Muscle of arm (tissue), 14 donors: Measurements from ENCODE around the gene SELL. TPM values are rescaled to one million over a fixed set of nuclear protein-coding genes. Genes with fewer than 3 reads are reported as not detected.
A peak's percentile ranks its signal among the peaks of the same experiment; 100 is the strongest.
"Not testable (repeated sequence)": the region's sequence is repeated elsewhere in the genome, so short reads cannot be mapped to it uniquely, and the experiment has no call there.

Experiments used
- DNase-seq: peaks from one replicate; pipeline ENCODE4 v3.0.0-alpha.2; 2013
- long read RNA-seq, 11 donors: transcript quantifications; one replicate each; lab custom pipeline, GENCODE V29; 2026
- polyA plus RNA-seq, 12 donors: library from polyadenylated mRNA; unstranded; fragments of 120-200 nt; gene quantifications; one replicate each; pipeline ENCODE4 v1.2.1, GENCODE V29; 2013; ENCODE audit not compliant: insufficient read length in 12 of 12

The SELL gene
- polyA plus RNA-seq, result 10 to 100 TPM in 1 of 12 donors, 1 to 10 TPM in 9, not detected in 2; 1.2 to 13.6 (median 2.3) TPM
- long read RNA-seq, donor 1, result 0 reads
- long read RNA-seq, donor 2, result 0 reads
- long read RNA-seq, donor 3, result 0 reads
- long read RNA-seq, donor 4, result 0 reads
- long read RNA-seq, donor 5, partial matches to known transcripts, result 0 of 1 reads
- long read RNA-seq, donor 5, other reads (novel, unspliced or antisense), result 0 of 1 reads
- long read RNA-seq, donor 6, result 0 reads
- long read RNA-seq, donor 7, result 0 reads
- long read RNA-seq, donor 8, result 0 reads
- long read RNA-seq, donor 9, result 0 reads
- long read RNA-seq, donor 10, result 0 reads
- long read RNA-seq, donor 11, result 0 reads

DNA sequence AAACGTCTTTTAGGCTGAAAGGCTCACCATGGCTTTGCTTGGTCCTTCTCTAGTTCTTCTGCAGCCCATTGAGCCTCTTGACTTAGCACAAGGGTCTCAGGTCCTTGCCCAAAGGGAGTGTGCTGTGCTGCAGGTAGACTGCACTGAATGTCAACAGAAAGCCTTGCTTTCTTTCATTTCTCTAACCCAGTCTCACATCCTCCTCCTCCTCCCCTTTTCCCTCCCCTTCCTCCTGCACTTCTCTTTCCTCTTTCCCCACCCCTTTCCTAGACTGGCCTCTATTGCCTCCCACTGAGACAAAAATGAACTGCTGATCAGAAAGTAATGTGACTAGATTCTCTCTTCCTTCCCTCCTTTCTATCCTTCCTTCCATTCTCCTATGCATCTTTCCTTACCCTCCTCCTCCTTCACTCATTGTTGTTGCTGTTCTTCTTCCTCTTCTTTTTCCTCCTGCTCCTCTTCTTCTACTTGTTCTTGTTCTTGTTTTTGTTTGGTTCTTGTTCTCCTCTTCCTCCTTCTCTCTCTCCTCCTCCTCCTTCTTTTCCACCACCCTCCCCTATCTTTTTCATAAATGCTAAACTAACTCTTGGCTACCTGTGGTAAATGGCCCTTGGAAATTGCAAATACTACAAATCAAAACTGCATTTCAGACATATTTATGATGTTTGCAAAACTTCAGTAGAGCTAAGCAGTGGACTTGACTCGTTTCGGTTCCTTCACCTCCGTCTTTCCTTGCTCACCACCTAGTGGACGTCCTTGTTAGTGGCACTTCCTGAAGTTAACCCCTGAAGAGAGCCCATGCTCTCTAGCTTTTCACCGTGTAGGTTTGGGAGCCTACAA is at the start of gene SELL:
Gene SELL (minus strand): TSS at position 152 of the 840 bp plus-strand sequence. CDS start 122 bp downstream, at position 30.
- DNase-seq, result peak; percentile 57

DNA sequence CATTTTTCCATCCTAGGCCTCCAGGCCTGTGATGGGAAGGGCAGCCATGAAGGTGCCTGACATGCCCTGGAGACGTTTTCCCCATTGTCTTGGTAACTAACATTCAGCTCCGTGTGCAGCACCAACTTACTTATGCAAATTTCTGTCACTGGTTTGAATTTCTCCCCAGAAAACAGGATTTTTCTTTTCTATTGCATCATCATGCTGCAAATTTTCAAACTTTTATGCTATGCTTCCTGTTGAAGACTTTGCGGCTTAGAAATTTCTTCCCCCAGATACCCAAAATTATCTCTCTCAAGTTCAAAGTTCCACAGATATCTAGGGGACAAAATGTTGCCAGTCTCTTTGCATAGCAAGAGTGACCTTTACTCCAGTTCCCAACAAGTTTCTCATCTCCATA is 47.6 kb upstream of the SELL start:
- DNase-seq, result no peak

DNA sequence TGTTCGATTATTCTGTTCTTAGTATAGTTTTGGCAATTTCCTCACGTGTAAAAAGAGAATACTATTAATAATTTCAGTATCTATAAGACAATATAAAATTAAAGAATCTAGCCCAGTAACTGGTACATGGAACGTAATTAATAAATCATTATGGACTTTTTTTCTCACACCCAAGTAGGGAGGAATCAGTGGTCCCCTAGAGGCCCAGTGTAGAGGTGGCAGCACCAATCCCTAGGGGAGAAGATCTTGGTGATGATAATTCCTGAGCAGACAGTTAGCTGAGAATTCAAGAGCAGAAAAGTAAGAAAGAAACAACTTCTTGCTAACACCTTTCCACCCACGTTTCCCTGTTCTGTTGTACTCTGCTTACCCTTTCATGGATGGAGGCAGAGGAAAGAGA is 42.1 kb upstream of the SELL start:
- DNase-seq, result no peak

DNA sequence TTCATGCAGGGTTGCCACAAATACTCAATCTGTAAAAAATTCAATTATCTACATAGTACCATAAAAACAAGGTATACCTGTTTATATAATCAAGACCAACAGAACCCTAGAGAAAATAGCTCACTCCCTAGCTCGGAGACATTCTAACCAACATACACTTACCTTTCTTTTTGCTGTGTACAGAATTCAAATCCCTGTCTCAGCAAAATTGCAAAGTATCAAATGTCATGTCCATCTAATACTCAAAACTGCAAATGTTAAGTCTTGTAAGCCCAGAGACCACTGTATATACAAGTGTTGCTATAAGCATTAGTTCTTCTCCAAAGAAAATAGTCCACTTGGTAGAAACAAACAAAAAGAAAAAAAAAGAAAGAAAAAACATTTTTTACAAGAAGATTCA is 38.6 kb upstream of the SELL start:
- no peak for DNase-seq

DNA sequence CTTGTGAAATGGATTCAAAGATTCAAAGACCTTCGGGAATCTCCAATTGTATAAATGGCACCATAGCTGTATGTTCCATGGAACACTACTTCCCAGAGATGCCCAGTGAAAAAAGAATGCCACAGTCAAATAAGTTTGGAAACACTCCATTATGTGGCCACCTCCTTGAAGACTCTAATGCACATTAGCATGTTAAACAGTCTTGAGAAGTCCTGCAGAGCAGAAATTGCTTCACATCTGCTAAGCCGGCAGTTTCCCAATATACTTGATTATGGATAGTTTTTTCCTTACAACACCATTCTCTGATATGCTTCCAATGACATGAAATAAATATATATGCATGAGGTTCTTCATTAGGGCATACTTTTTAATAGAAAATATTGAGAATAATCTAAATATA is 35.1 kb upstream of the SELL start:
- no peak for DNase-seq

DNA sequence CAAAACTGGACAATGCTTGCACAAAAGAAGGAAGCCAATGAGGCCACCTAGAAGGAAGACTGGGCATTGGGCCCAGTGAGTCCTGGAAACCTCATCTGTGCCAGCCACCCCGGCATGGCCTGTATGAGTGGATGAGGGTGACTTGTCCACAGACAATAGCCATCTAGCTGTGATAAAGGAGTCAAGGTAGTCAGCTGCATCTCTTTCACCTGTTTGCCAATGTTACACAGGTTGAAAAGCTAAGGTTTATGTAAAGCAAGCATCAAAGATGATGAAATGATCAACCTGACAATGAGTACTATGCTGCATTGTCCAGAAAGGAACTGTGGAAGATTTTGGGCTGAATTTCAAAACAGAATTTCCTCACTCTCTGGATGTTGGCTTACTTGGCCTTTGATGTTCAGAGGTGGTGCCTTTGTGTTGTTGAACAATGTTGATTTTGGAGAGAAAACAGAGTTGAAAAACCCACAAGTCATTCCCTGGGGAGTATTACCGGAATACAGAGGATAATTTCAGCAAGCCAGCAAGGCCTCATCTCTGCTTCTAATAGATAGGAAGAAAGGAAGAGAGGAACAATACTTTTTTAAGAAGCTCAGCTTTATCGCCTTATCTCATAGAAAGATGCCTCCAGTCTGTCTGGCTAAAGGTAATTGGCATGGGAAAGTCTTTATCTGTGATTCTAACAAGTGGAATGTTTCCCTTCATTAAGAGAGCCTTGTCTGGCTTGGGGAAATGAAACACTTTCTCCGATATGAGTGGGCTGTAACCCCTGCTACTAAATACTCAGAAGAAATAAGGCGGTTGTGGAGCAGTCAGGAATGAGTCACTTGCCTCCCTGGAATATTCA is 33.8 kb upstream of the SELL start:
- DNase-seq, result no peak

DNA sequence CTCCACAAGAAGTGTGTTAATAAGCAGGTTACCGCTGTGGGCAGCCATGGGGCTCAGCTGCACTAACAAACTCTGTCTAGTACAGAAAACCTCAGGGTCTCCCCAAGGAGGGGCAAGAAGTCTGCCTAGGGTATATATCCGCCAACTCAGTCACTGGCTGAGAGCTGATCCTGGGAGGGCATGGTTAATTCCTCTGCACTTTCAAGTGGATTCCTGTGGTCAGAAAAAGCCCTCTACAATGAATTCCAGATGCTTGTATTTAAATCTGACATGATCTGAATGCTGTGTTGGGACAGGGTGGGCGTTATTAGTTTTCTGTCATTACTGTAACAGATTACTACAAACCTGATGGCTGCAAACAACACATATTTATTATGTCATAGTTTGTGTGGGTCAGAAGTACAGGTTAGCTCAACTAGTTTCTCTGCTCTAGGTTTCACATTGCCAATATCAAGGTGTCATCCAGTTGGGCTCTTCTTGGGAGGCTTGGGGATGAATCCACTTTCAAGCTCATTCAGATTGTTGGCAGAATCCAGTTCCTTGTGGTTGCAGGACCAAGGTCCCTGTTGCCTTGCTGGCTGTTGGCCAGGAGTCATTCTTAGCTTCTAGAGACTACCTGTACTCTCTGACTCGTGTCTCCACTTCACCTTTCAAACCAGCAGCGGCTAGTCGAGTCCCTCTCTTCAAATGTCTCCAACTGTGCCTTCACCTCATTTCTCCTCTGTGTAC is 30.4 kb upstream of the SELL start:
- DNase-seq, result no peak

DNA sequence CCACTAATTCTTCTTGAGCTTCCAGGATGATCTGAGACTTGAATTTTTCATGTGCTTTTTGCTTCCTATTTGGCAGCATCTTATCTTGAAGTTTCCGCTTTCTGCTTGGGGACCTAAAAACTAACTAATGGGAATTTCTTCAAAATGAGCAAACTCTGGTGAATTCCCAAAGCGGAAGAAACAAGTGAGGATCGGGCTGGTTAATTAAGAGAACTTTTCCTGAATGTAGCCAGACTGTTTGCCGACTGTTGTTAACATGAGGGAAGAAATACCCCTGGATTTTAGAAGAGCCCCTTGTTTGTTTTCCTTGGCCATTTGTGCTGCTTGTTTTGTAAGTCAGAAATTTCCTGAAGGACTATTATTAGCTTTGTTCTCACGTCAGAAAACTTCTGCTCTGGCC is 28.6 kb upstream of the SELL start:
- no peak for DNase-seq

DNA sequence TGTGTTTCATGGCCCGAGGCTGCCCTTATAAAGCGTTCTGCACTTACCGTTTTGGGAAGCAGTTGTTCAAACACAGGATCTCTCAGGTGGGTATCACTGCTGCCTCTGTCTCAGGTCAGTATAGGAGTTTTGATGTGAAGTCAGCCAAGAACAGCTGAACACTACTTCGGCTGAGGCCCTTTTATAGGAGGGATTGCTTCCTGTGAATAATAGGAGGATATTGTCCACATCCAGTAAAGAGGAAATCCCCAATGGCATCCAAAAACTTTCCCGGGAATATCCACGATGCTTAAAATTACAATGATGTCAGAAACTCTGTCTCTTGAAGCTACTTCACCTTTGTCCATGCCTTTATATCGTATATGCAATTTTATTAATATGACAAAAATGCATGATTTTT is 22.5 kb upstream of the SELL start, which contains the start of gene SELE:
Gene SELE (minus strand): TSS at position 156 of the 400 bp plus-strand sequence. CDS start 467 bp downstream, outside the sequence.
- no peak for DNase-seq

DNA sequence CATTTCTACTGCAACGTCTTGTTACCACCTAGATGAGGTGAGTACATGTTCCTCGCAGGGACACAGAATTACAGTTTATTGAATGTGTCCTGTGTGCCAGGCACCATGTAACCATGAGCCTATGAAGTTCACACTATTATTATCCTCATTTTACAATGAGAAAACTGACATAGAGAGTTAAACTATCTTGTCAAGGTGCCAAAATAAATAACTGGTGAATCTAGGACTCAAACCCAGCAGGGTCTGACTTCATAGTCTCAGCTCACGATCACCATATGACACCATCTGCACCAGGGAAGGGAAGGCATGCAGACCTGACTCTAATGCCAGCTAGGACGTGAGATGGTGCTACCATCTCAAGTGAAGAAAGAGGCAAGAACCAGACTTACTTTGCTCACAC is 20.0 kb upstream of the SELL start:
- DNase-seq, result no peak

DNA sequence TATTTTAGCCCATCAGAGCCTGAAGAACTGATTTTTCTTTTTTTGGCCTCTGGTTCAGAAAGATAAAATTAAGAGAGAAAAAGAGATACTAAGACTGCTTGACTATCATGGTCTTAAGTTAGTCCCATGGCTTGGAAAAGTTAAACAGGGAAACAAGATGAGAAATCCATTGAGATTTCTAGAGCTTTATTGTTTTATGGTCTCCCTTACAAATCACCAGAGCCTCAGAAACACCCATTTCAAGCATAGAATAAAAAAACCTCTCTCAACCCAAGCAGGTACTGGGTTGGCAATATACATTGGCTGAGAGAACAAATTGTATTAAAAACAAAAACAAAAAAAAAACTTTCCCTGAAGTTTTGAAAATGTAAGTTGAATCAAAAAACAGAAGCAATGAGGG is 18.6 kb upstream of the SELL start:
- no peak for DNase-seq

DNA sequence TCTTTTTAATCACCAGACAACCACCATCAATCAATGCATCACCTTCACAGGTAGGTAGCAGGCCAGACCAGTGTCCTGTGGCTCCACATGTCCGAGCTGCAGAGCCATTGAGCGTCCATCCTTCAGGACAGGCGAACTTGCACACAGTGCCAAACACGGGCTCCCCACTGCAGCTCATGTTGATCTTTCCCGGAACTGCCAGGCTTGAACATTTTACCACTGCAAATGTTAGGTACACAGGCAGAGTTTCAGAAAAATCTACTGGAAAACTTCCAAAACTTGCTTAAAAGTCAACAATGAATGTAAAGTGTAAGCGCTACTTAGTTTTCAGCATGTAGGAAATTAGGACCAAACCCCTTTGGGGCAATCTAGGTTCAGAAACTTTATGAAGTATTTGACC is 15.9 kb upstream of the SELL start:
- no peak for DNase-seq

DNA sequence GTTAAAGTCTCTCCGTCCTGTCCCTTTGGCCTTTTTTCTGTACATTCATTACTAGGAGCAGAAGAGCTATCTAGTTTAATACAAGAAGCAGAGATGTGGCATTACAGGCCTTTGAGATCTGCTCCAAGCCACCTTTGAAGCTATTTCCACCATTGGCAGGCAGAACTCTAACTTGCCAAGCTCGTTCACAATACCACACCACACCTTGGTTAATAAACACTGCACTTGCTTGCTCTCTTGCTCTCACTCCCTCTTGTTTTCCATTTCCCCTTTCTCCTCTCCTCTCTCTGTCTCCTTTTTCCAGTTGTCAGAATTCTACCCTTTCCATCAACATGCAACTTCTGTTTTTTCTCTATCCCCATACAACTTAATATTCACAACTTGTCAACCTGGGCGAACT is 15.4 kb upstream of the SELL start:
- DNase-seq, result no peak

DNA sequence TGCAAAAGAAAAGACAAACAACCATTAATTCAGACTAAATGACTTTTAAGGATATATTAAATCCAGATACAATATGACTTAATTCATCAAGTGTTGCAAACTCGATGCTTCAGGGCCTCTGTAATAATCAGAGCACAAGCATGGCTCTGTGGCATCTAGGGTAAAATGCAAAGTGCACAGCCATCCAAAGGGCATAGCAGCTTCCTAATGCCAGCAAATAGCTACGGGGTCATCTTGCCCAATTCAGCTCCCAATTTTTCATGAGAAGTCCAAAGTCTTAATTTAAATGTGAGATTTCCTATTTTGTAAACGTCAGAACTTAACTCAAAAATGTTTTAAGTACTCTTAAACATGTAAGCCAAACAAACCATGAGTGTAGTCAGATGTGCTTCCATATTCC is 14.5 kb upstream of the SELL start:
- no peak for DNase-seq

DNA sequence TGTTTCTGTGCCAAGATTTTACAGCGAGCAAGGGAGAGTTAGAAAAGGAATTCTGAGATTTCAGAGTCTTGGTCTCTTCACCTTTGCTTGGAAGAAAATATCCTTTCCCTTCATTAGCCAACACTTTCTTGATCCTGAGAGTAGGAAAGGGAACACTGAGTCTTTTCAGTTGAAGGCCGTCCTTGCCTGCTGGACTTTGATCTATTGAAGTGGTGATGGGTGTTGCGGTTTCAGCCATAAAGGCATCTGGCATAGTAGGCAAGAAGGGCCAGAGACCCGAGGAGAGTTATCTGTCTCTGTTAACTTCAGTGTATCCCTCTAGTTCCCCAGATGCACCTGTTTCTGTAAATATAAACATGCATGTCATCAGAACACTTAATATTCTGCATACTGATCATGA is 12.7 kb upstream of the SELL start:
- no peak for DNase-seq

DNA sequence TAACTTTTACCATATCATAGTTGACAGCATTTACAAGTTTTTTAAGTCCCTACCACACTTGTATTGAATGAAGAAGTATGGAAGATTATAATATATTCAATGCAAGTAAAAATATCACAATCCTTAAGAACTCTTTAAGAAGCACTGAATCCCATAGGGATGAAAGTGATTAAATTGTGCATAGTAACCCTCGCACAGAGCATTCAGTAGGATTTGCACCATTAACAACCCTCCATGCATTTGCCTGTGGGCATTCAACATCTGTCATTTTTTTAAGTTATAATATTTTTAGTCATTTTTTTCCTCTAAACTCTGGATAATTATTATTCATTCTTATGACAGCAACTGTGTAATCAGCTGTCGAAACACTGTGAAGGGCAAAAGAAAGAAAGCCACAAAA is 12.3 kb upstream of the SELL start:
- no peak for DNase-seq

DNA sequence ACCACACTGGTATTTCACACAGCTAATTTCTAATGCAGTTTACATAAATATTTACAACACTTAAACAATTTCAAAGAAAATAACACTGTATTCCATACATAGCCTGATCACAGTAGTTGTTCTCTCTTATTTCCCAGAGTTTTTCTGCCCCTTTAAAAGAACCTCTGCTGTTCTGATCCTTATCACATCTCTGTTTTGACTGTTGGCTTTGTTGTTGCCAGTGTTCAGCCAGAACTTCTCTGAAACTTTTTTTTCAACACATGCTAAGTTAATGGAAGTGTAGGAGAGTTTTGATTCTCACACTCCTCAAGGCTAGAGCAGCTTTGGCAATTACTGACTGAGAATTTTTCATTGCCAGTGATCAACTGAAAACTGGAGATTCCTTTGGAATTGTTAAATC is 11.4 kb upstream of the SELL start:
- no peak for DNase-seq

DNA sequence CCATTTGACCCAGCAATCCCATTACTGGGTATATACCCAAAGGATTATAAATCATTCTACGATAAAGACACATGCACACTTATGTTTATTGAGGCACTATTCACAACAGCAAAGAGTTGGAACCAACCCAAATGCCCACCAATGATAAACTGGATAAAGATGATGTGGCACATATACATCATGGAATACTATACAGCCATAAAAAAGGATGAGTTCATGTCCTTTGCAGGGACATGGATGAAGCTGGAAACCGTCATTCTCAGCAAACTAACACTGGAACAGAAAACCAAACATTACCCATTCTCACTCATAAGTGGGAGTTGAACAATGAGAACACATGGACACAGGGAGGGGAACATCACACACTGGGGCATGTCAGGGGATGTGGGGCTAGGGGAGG is 3.7 kb upstream of the SELL start:
- not testable (repeated sequence) for DNase-seq

DNA sequence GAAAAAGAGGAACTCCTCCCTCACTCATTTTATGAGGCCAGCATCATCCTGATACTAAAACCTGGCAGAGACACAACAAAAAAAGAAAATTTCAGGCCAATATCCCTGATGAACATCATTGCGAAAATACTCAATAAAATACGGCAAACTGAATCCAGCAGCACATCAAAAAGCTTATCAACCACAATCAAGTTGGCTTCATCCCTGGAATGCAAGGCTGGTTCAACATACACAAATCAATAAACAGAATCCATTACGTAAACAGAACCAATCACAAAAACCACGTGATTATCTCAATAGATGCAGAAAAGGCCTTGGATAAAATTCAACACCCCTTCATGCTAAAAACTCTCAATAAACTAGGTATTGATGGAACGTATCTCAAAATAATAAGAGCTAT is 1.7 kb upstream of the SELL start:
- not testable (repeated sequence) for DNase-seq

DNA sequence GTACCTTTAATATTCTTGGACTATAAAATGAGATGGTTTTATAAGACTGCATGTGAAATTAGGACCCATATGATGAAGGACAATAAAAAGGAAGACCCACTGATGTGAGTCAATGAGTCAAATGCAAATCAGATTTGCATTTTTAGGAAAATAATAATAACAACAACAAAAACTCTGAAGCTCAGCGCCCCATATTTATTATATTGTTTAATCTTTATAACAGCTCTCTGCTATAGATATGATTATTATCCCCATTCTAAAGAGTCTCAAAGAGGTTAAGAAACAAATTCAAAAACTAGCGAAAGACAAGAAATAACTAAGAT is 850 bp upstream of the SELL start:
- DNase-seq, result no peak

DNA sequence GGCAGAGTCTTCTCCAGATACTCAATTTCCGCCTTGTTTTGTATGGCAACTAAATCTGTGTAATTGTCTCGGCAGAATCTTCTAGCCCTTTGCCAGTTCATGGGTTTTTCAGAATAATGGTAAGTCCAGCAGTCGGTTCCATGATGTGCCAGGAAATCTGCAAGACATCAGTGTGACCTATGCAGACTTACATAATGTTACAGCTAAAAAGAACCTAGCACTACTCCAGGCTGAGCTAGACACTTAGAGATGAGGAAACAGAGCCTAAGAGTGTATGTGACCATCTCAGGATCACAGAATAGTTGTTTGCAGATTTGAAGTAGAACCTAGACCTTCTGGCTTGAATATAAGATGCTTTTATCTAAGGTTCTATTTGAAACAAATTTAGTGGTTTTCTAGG is 2.8 kb downstream of the SELL start:
- no peak for DNase-seq
